Endothelial cell (in vitro differentiated cells): ENCODE data around the gene DTX2. TPM values are rescaled to one million over a fixed set of nuclear protein-coding genes. Genes with fewer than 3 reads are reported as not detected.
"Not testable (repeated sequence)": the region's sequence is repeated elsewhere in the genome, so short reads cannot be mapped to it uniquely, and the experiment has no call there.

Experiments
- DNase-seq: peaks from one replicate; pipeline ENCODE4 v3.0.0; 2021; ENCODE audit warnings: low spot score
- H3K27ac Mint-ChIP-seq: one replicate; pipeline ENCODE4 v1.8.0; 2021; ENCODE audit warnings: mixed read lengths, inconsistent platforms; ENCODE audit not compliant: unreplicated experiment
- H3K27me3 Mint-ChIP-seq: one replicate; pipeline ENCODE4 v1.8.0; 2021; ENCODE audit warnings: mild to moderate bottlenecking, moderate library complexity, mixed read lengths, inconsistent platforms; ENCODE audit not compliant: unreplicated experiment
- H3K36me3 Mint-ChIP-seq: one replicate; pipeline ENCODE4 v1.8.0; 2021; ENCODE audit warnings: mild to moderate bottlenecking, low read depth, mixed read lengths, inconsistent platforms; ENCODE audit not compliant: unreplicated experiment
- H3K4me1 Mint-ChIP-seq: one replicate; pipeline ENCODE4 v1.8.0; 2021; ENCODE audit warnings: mild to moderate bottlenecking, mixed read lengths, inconsistent platforms; ENCODE audit not compliant: unreplicated experiment
- H3K4me3 Mint-ChIP-seq: one replicate; pipeline ENCODE4 v1.8.0; 2021; ENCODE audit warnings: mild to moderate bottlenecking, mixed read lengths, inconsistent platforms; ENCODE audit not compliant: unreplicated experiment
- H3K9me3 Mint-ChIP-seq: one replicate; pipeline ENCODE4 v1.8.0; 2021; ENCODE audit warnings: mixed read lengths, inconsistent platforms; ENCODE audit not compliant: unreplicated experiment
- CTCF ChIP-seq: fragments of 200-600 bp; sonication (generic); IDR thresholded peaks from one replicate; pipeline ENCODE4 v1.5.0; 2021; ENCODE audit warnings: antibody characterized with exemption; ENCODE audit not compliant: unreplicated experiment
- total RNA-seq: library from RNA; stranded (reverse); fragmentation: NEBNext Ultra II Directional; extraction: Animal tissue kit (Norgen Biotek cat#: 25700); gene quantifications from one replicate; pipeline ENCODE4 v1.2.1, GENCODE V29; 2021; ENCODE audit not compliant: unreplicated experiment

Gene DTX2
- total RNA-seq, 1 donor from 2014 or later = 35.4 TPM

GRCh38 chr7:76505168-76506080 is 43.9 kb downstream of the DTX2 start:
- Mint-ChIP-seq H3K27me3 (peaks cover 11% of the 10 kb centered on the region), H3K4me1 (peaks cover 3% of the 10 kb centered on the region), H3K36me3 (peaks cover 6% of the 10 kb centered on the region), H3K4me3 (no peak overlapping the region), H3K9me3 (no peaks in the 10 kb centered on the region), H3K27ac (no peak overlapping the region)
- no peak for DNase-seq
- no peak for TF ChIP-seq CTCF

GRCh38 chr7:76506081-76506440 is 44.6 kb downstream of the DTX2 start:
- Mint-ChIP-seq H3K36me3 (peaks cover 6% of the 10 kb centered on the region), H3K27ac (no peak overlapping the region), H3K9me3 (no peaks in the 10 kb centered on the region), H3K27me3 (peaks cover 11% of the 10 kb centered on the region), H3K4me3 (no peak overlapping the region), H3K4me1 (peaks cover 3% of the 10 kb centered on the region)
- DNase-seq = no peak
- no peak for TF ChIP-seq CTCF

- not testable (repeated sequence) for H3K4me3 Mint-ChIP-seq, H3K36me3 Mint-ChIP-seq, H3K9me3 Mint-ChIP-seq, H3K4me1 Mint-ChIP-seq, H3K27ac Mint-ChIP-seq, DNase-seq
- peaks cover 11% of the 10 kb centered on the region for H3K27me3 Mint-ChIP-seq
These were observed 45.1 kb downstream of the DTX2 start for GRCh38 chr7:76506643-76507042.

- no peaks in the 10 kb centered on the region for H3K9me3 Mint-ChIP-seq
- no peak overlapping the region for H3K4me3 Mint-ChIP-seq
- DNase-seq = no peak
- H3K27me3 Mint-ChIP-seq = peaks cover 9% of the 10 kb centered on the region
- no peak for TF ChIP-seq CTCF
- no peak overlapping the region for H3K27ac Mint-ChIP-seq
- H3K36me3 Mint-ChIP-seq = no peaks in the 10 kb centered on the region
- H3K4me1 Mint-ChIP-seq = peaks cover 3% of the 10 kb centered on the region
These were observed 46.4 kb downstream of the DTX2 start for GRCh38 chr7:76507723-76508406.

- no peaks in the 10 kb centered on the region for H3K36me3 Mint-ChIP-seq
- H3K4me3 Mint-ChIP-seq = no peak within 1 kb of the TSS
- peaks cover 6% of the 10 kb centered on the region for H3K27me3 Mint-ChIP-seq
- DNase-seq = no peak
- H3K9me3 Mint-ChIP-seq = no peaks in the 10 kb centered on the region
- no peak for TF ChIP-seq CTCF
- peaks cover 3% of the 10 kb centered on the region for H3K4me1 Mint-ChIP-seq
- H3K27ac Mint-ChIP-seq = peak within 1 kb of the TSS; percentile 24
These were observed 48.7 kb downstream of the DTX2 start, which contains the start of gene UPK3B for GRCh38 chr7:76509931-76510877. UPK3B (plus strand) TSS chr7:76510552; CDS start chr7:76510653, 101 bp downstream.

GRCh38 chr7:76511200-76511910 is 49.8 kb downstream of the DTX2 start:
- not testable (repeated sequence) for H3K9me3 Mint-ChIP-seq, H3K4me1 Mint-ChIP-seq, H3K4me3 Mint-ChIP-seq, H3K27ac Mint-ChIP-seq, H3K36me3 Mint-ChIP-seq, DNase-seq, H3K27me3 Mint-ChIP-seq
